SK-MEL-5 (cell line): ENCODE measurements around the gene GPX8. TPM values are rescaled to one million over a fixed set of nuclear protein-coding genes. Genes with fewer than 3 reads are reported as not detected.

ENCODE experiments used
- small RNA-seq, 2 experiments: library from RNA; depleted of rRNA; stranded (forward); fragments of <200 nt; gene quantifications; one replicate each; pipeline ENCODE3, GENCODE V24; 2014
- total RNA-seq: library from RNA; depleted of rRNA; stranded (reverse); fragments of >200 nt; shearing (Covaris generic); gene quantifications from 2 replicates; pipeline ENCODE4 v1.2.3, GENCODE V29; 2014; rRNA removed

Gene GPX8
- total RNA-seq, 1 experiment from 2014 or later: 95.2 TPM

Small RNA genes lying within 50 kb of the gene (small RNA-seq; reads per million reads assigned to genes)
- gene MIR449A: 0 to 0.86 reads per million in 2 experiments
- 0 to 0.10 reads per million in 2 experiments for gene MIR449B
- gene MIR449C: 0 to 1.5 reads per million in 2 experiments

Other genes starting within 250 kb of the GPX8 start
- not detected in 2 replicates for gene ESM1, start 174.6 kb upstream of the GPX8 start, total RNA-seq
- not detected in 2 replicates for gene GZMK, start 135.9 kb upstream of the GPX8 start, total RNA-seq
- gene GZMA, start 57.5 kb upstream of the GPX8 start, total RNA-seq: not detected in 2 replicates
- 0.21 and 0.35 TPM in 2 replicates for gene CDC20B, start 13.0 kb downstream of the GPX8 start, total RNA-seq
- gene MCIDAS, start 67.1 kb downstream of the GPX8 start, total RNA-seq: 3.5 and 4.2 TPM in 2 replicates
- gene CCNO, start 73.4 kb downstream of the GPX8 start, total RNA-seq: 0.19 and 0.24 TPM in 2 replicates
- 36.3 and 36.6 TPM in 2 replicates for gene DHX29, start 147.5 kb downstream of the GPX8 start, total RNA-seq
- 100 and 117 TPM in 2 replicates for gene MTREX, start 147.8 kb downstream of the GPX8 start, total RNA-seq